GM12878 (cell line): Measurements from ENCODE around the gene RBPMS2. TPM values are rescaled to one million over a fixed set of nuclear protein-coding genes. Genes with fewer than 3 reads are reported as not detected.
A peak's percentile ranks its signal among the peaks of the same experiment; 100 is the strongest.

Source experiments
- ATF2 ChIP-seq: IDR thresholded peaks from 2 replicates; pipeline ENCODE4 v1.6.1; 2012; ENCODE audit warnings: low read length, inconsistent platforms
- ATF7 ChIP-seq: fragments of 450-650 bp; IDR thresholded peaks from 2 replicates; pipeline ENCODE4 v1.6.1; 2016; ENCODE audit warnings: low read depth, mild to moderate bottlenecking
- CBX5 ChIP-seq: sonication (generic); IDR thresholded peaks from 2 replicates; pipeline ENCODE4 v1.6.1; 2016; ENCODE audit warnings: low read depth, moderate library complexity, mild to moderate bottlenecking, inconsistent platforms
- CEBPB ChIP-seq, 2 experiments: fragments of 150-350 bp in 1 of 2; IDR thresholded peaks; 2 replicates each; pipeline ENCODE4 v1.6.1; 2012 to 2014; ENCODE audit warnings: low read depth in 2 of 2, low read length in 2 of 2, borderline replicate concordance in 1 of 2, inconsistent platforms in 1 of 2
- CTCF ChIP-seq, 3 experiments: IDR thresholded peaks in 2 of 3; conservative IDR thresholded peaks in 1 of 3; 2 replicates each; pipeline ENCODE4 v1.5.1; 2011; ENCODE audit warnings: low read depth in 3 of 3, low read length in 3 of 3, mild to moderate bottlenecking in 3 of 3, control low read depth in 2 of 3, moderate library complexity in 2 of 3, inconsistent platforms in 1 of 3, mixed read lengths in 1 of 3; ENCODE audit not compliant: control insufficient read depth in 2 of 3, insufficient read depth in 1 of 3; ENCODE audit errors: extremely low read depth in 1 of 3
- EED ChIP-seq: sonication (generic); IDR thresholded peaks from 2 replicates; pipeline ENCODE4 v1.6.1; 2016; ENCODE audit warnings: antibody characterized with exemption, low read depth
- HCFC1 ChIP-seq: fragments of 150-350 bp; IDR thresholded peaks from 2 replicates; pipeline ENCODE4 v1.6.1; 2014; ENCODE audit warnings: low read length
- IKZF1 ChIP-seq: fragments of 450-650 bp; conservative IDR thresholded peaks from 2 replicates; pipeline ENCODE4 v1.6.1; 2017; ENCODE audit warnings: antibody characterized with exemption, mild to moderate bottlenecking
- IRF5 ChIP-seq: fragments of 450-650 bp; IDR thresholded peaks from 2 replicates; pipeline ENCODE4 v1.6.1; 2017; ENCODE audit warnings: borderline replicate concordance
- KDM1A ChIP-seq: fragments of 200-600 bp; sonication (generic); IDR thresholded peaks from 2 replicates; pipeline ENCODE4 v1.6.1; 2016; ENCODE audit warnings: borderline replicate concordance
- MEF2B ChIP-seq: fragments of 450-650 bp; IDR thresholded peaks from 2 replicates; pipeline ENCODE4 v1.6.1; 2018; ENCODE audit warnings: mild to moderate bottlenecking, moderate library complexity; ENCODE audit not compliant: partially characterized antibody, poor library complexity, severe bottlenecking
- MYB ChIP-seq: fragments of 150-350 bp; IDR thresholded peaks from 2 replicates; pipeline ENCODE4 v1.6.1; 2014; ENCODE audit warnings: mild to moderate bottlenecking, low read depth, low read length, borderline replicate concordance
- NR2C1 ChIP-seq: fragments of 450-650 bp; IDR thresholded peaks from 2 replicates; pipeline ENCODE4 v1.6.1; 2017; ENCODE audit warnings: antibody characterized with exemption, mild to moderate bottlenecking, moderate library complexity
- NR2F1 ChIP-seq: fragments of 450-650 bp; conservative IDR thresholded peaks from 2 replicates; pipeline ENCODE4 v1.6.1; 2017; ENCODE audit warnings: mild to moderate bottlenecking
- POLR2A ChIP-seq: IDR thresholded peaks from 2 replicates; pipeline ENCODE4 v1.6.1; 2011; ENCODE audit warnings: low read depth, mild to moderate bottlenecking, low read length
- POLR2AphosphoS5 ChIP-seq: IDR thresholded peaks from 2 replicates; pipeline ENCODE4 v1.6.1; 2011; ENCODE audit warnings: mild to moderate bottlenecking, low read length, inconsistent platforms
- SMC3 ChIP-seq: IDR thresholded peaks from 2 replicates; pipeline ENCODE4 v1.6.1; 2011; ENCODE audit warnings: low read length, improper control_type of control experiment, borderline replicate concordance
- TAF1 ChIP-seq: IDR thresholded peaks from 2 replicates; pipeline ENCODE4 v1.6.1; 2011; ENCODE audit warnings: mild to moderate bottlenecking, low read depth, low read length, borderline replicate concordance
- TARDBP ChIP-seq: IDR thresholded peaks from 2 replicates; pipeline ENCODE4 v1.6.1; 2016; ENCODE audit warnings: borderline replicate concordance
- TBL1XR1 ChIP-seq: IDR thresholded peaks from 2 replicates; pipeline ENCODE4 v1.6.1; 2012; ENCODE audit warnings: low read depth, low read length, improper control_type of control experiment
- ZNF687 ChIP-seq: fragments of 450-650 bp; IDR thresholded peaks from 2 replicates; pipeline ENCODE4 v1.6.1; 2017; ENCODE audit warnings: mild to moderate bottlenecking, moderate library complexity
- polyA plus RNA-seq, 11 experiments: library from polyadenylated mRNA; depleted of rRNA in 4 of 11; unstranded in 6 of 11; stranded (reverse) in 5 of 11; fragments of >200 nt; fragmentation: Nextera tagmentation in 4 of 11; fragmentation: Illumina TruSeq in 1 of 11; extraction: Ambion mirVana in 4 of 11; extraction: Trizol in 1 of 11; gene quantifications; 1 replicate in 1 of 11; 2 replicates in 10 of 11; pipeline versions ENCODE4 v1.2.1 to v1.2.3, GENCODE V29; 2011 to 2016; ENCODE audit warnings: inconsistent platforms in 2 of 11, missing spikeins in 2 of 11, low read depth in 1 of 11
- total RNA-seq, 4 experiments: library from RNA; depleted of rRNA in 3 of 4; stranded (reverse); fragments of >200 nt in 3 of 4; fragmentation: Illumina TruSeq in 1 of 4; extraction: Trizol in 1 of 4; gene quantifications; 2 replicates each; pipeline versions ENCODE4 v1.2.1 to v1.2.3, GENCODE V29; 2013 to 2021

Gene RBPMS2
- total and polyA plus RNA-seq, 10 of the 15 experiments (the other 5 are each of a cell fraction or from before 2014, with no cell fraction given) = 0.06 to 0.31 (median 0.19) TPM; not detected in 3

- TF ChIP-seq IRF5 (no peak), CEBPB (IDR thresholded peaks at IDR 0.05; ENCODE audit: borderline replicate concordance in 1 of 2, low read depth in 2 of 2, low read length in 2 of 2) (no peak), EED (no peak), NR2C1 (no peak), NR2F1 (no peak), HCFC1 (no peak), ZNF687 (peak; percentile 58), KDM1A (no peak), TARDBP (no peak), TAF1 (no peak), MEF2B (peak; percentile 96), POLR2AphosphoS5 (no peak), SMC3 (no peak), TBL1XR1 (no peak), IKZF1 (peak; percentile 70), POLR2A (no peak), ATF2 (no peak), CBX5 (no peak), ATF7 (no peak), MYB (no peak), CTCF (IDR thresholded peaks at IDR 0.05 in 2 of 3, conservative IDR thresholded peaks at IDR 0.05 in 1 of 3; ENCODE audit: control insufficient read depth in 2 of 3, extremely low read depth in 1 of 3, insufficient read depth in 1 of 3, low read depth in 3 of 3, low read length in 3 of 3) (no peak)
Observed at GRCh38 chr15:64754663-64755426, 20.5 kb downstream of the RBPMS2 start (continued).
